H9 (cell line): ENCODE data around the gene CTIF. TPM values are rescaled to one million over a fixed set of nuclear protein-coding genes. Genes with fewer than 3 reads are reported as not detected.

ENCODE experiments used
- DNase-seq: peaks from one replicate; pipeline ENCODE4 v3.0.0-alpha.2; 2017
- H2AFZ ChIP-seq: one replicate; pipeline ENCODE4 v1.6.1; 2013; ENCODE audit warnings: mild to moderate bottlenecking, low read length, control low read depth, moderate library complexity
- H2AK5ac ChIP-seq: 2 replicates; pipeline ENCODE4 v1.6.1; 2013; ENCODE audit warnings: low read length, control low read depth, mixed read lengths; ENCODE audit not compliant: insufficient read length
- H2BK120ac ChIP-seq: one replicate; pipeline ENCODE4 v1.6.1; 2013; ENCODE audit warnings: low read depth, mild to moderate bottlenecking, low read length, control low read depth, inconsistent platforms; ENCODE audit not compliant: poor library complexity, severe bottlenecking
- H2BK12ac ChIP-seq: 2 replicates; pipeline ENCODE4 v1.6.1; 2013; ENCODE audit warnings: low read length, control low read depth, mixed read lengths, low read depth; ENCODE audit not compliant: insufficient read length
- H2BK15ac ChIP-seq: 2 replicates; pipeline ENCODE4 v1.6.1; 2013; ENCODE audit warnings: low read depth, low read length, control low read depth
- H2BK20ac ChIP-seq: one replicate; pipeline ENCODE4 v1.6.1; 2013; ENCODE audit warnings: low read depth, mild to moderate bottlenecking, low read length, control low read depth, inconsistent platforms; ENCODE audit not compliant: poor library complexity, severe bottlenecking
- H2BK5ac ChIP-seq: 2 replicates; pipeline ENCODE4 v1.6.1; 2013; ENCODE audit warnings: low read length, control low read depth, mixed read lengths; ENCODE audit not compliant: insufficient read length
- H3K14ac ChIP-seq: 2 replicates; pipeline ENCODE4 v1.6.1; 2013; ENCODE audit warnings: low read length, control low read depth; ENCODE audit not compliant: insufficient read depth
- H3K18ac ChIP-seq: 2 replicates; pipeline ENCODE4 v1.6.1; 2013; ENCODE audit warnings: low read depth, mild to moderate bottlenecking, mixed read lengths, low read length, control low read depth; ENCODE audit not compliant: insufficient read length
- H3K23ac ChIP-seq: 2 replicates; pipeline ENCODE4 v1.6.1; 2013; ENCODE audit warnings: low read length, control low read depth, mixed read lengths, low read depth; ENCODE audit not compliant: insufficient read length
- H3K23me2 ChIP-seq: 2 replicates; pipeline ENCODE4 v1.6.1; 2013; ENCODE audit warnings: low read depth, mild to moderate bottlenecking, mixed read lengths, low read length, control low read depth; ENCODE audit not compliant: insufficient read length, poor library complexity, severe bottlenecking
- H3K27ac ChIP-seq: 2 replicates; pipeline ENCODE4 v1.5.1; 2013; ENCODE audit warnings: low read length, control low read depth, mixed read lengths, low read depth; ENCODE audit not compliant: insufficient read length
- H3K27me3 ChIP-seq: 2 replicates; pipeline ENCODE4 v1.6.1; 2013; ENCODE audit warnings: low read length, control low read depth, inconsistent platforms; ENCODE audit not compliant: insufficient read depth
- H3K4ac ChIP-seq: 2 replicates; pipeline ENCODE4 v1.6.1; 2013; ENCODE audit warnings: low read depth, mild to moderate bottlenecking, control low read depth, inconsistent platforms, low read length, moderate library complexity
- H3K4me1 ChIP-seq: 2 replicates; pipeline ENCODE4 v1.6.1; 2013; ENCODE audit warnings: low read length, control low read depth, inconsistent platforms; ENCODE audit not compliant: insufficient read depth
- H3K4me2 ChIP-seq: 2 replicates; pipeline ENCODE4 v1.6.1; 2013; ENCODE audit warnings: low read length, control low read depth, mixed read lengths; ENCODE audit not compliant: insufficient read length, insufficient read depth
- H3K56ac ChIP-seq: 2 replicates; pipeline ENCODE4 v1.6.1; 2013; ENCODE audit warnings: low read depth, mild to moderate bottlenecking, mixed read lengths, low read length, control low read depth; ENCODE audit not compliant: insufficient read length
- H3K79me1 ChIP-seq: 2 replicates; pipeline ENCODE4 v1.6.1; 2013; ENCODE audit warnings: low read depth, mild to moderate bottlenecking, moderate library complexity, low read length, control low read depth, inconsistent platforms; ENCODE audit not compliant: insufficient read depth, poor library complexity, severe bottlenecking
- H3K79me2 ChIP-seq: 2 replicates; pipeline ENCODE4 v1.6.1; 2013; ENCODE audit warnings: low read length, control low read depth, inconsistent platforms; ENCODE audit not compliant: insufficient read depth
- H3K9ac ChIP-seq: 2 replicates; pipeline ENCODE4 v1.6.1; 2013; ENCODE audit warnings: low read length, control low read depth, mixed read lengths; ENCODE audit not compliant: insufficient read length; ENCODE audit errors: extremely low read depth
- H3K9me3 ChIP-seq: one replicate; pipeline ENCODE4 v1.6.1; 2013; ENCODE audit warnings: low read depth, low read length, inconsistent platforms; ENCODE audit not compliant: control insufficient read depth
- H3T11ph ChIP-seq: one replicate; pipeline ENCODE4 v1.6.1; 2013; ENCODE audit warnings: mild to moderate bottlenecking, low read length, control low read depth, inconsistent platforms
- H4K20me1 ChIP-seq: one replicate; pipeline ENCODE4 v1.6.1; 2013; ENCODE audit not compliant: control insufficient read depth, insufficient read length, insufficient read depth
- H4K5ac ChIP-seq: 2 replicates; pipeline ENCODE4 v1.6.1; 2013; ENCODE audit warnings: low read depth, mild to moderate bottlenecking, mixed read lengths, low read length, control low read depth; ENCODE audit not compliant: insufficient read length
- H4K8ac ChIP-seq: replicated peaks from 2 replicates; pipeline ENCODE4 v1.6.1; 2013; ENCODE audit warnings: low read length, control low read depth, mixed read lengths, low read depth; ENCODE audit not compliant: insufficient read length
- H4K91ac ChIP-seq: 2 replicates; pipeline ENCODE4 v1.6.1; 2013; ENCODE audit warnings: low read depth, mild to moderate bottlenecking, moderate library complexity, mixed read lengths, low read length, control low read depth; ENCODE audit not compliant: insufficient read length
- H3K27ac Mint-ChIP-seq, 3 experiments: 2 replicates in 2 of 3; 3 replicates in 1 of 3; pipeline ENCODE4 v1.8.0; 2020 to 2021; ENCODE audit warnings: mixed read lengths in 3 of 3, mild to moderate bottlenecking in 1 of 3, moderate library complexity in 1 of 3
- H3K27me3 Mint-ChIP-seq: 2 replicates; pipeline ENCODE4 v1.8.0; 2021; ENCODE audit warnings: low read depth, mild to moderate bottlenecking, moderate library complexity, mixed read lengths
- H3K36me3 Mint-ChIP-seq, 3 experiments: 2 replicates in 2 of 3; 3 replicates in 1 of 3; pipeline ENCODE4 v1.8.0; 2020 to 2021; ENCODE audit warnings: low read depth in 3 of 3, mixed read lengths in 3 of 3; ENCODE audit not compliant: insufficient read depth in 1 of 3
- H3K4me1 Mint-ChIP-seq, 2 experiments: 2 replicates each; pipeline ENCODE4 v1.8.0; 2020; ENCODE audit warnings: mixed read lengths in 2 of 2
- H3K4me3 Mint-ChIP-seq, 2 experiments: 2 replicates in 1 of 2; 3 replicates in 1 of 2; pipeline ENCODE4 v1.8.0; 2020 to 2021; ENCODE audit warnings: mild to moderate bottlenecking in 2 of 2, mixed read lengths in 2 of 2, moderate library complexity in 1 of 2
- H3K9me3 Mint-ChIP-seq, 2 experiments: 2 replicates in 1 of 2; 3 replicates in 1 of 2; pipeline ENCODE4 v1.8.0; 2020; ENCODE audit warnings: mild to moderate bottlenecking in 2 of 2, mixed read lengths in 2 of 2, moderate library complexity in 1 of 2
- WGBS: extraction: QIAGEN DNeasy Blood & Tissue Kit; methylation state at CpG from one replicate; pipeline ENCODE4 v1.1.7; 2013; ENCODE audit warnings: missing lambda C conversion rate, low lambda C conversion rate, mixed read lengths; ENCODE audit not compliant: insufficient read length; ENCODE audit errors: extremely low coverage; 5-methylcytosine and 5-hydroxymethylcytosine counted together
- total RNA-seq: library from RNA; stranded (reverse); gene quantifications from 2 replicates; pipeline ENCODE4 v1.2.1, GENCODE V29; 2021
- TF ChIP-seq, protein P1 (sequence below): fragments of 200-600 bp; sonication (generic); conservative IDR thresholded peaks from 3 replicates; pipeline ENCODE4 v1.8.0; 2021; ENCODE audit warnings: antibody characterized with exemption, mild to moderate bottlenecking

The CTIF gene
- total RNA-seq, 1 experiment from 2014 or later = 15.8 TPM

DNA sequence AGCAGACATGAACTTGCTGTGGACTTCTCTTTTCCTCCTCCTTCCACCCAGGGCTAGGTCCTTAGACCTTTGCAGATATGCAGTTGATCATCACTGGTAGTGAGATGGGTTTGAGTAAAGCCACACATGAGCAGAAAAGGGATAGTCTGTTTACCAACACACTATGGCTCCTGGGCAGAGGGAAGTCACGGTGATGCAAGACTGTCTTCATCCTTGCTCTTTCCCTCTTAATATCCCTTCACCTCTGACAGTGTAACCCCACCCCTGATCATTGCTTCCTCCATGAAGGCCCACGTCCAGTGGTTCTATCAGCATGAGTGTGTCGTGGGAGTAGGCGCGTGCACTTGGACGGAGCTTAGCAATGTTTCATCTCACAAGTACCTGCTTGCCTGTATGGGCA lies 223.2 kb downstream of the CTIF start:
- Histone ChIP-seq H3K23me2 (no peaks in the 10 kb centered on the region), H4K5ac (no peak overlapping the region), H2AK5ac (no peak overlapping the region), H3K79me1 (no peaks in the 10 kb centered on the region), H2AFZ (no peak overlapping the region), H3K4me1 (peaks cover 3% of the 10 kb centered on the region; the same call in 1 of the 2 replicates), H4K20me1 (no peaks in the 10 kb centered on the region), H4K91ac (no peak overlapping the region), H2BK20ac (no peak overlapping the region), H3K18ac (no peak overlapping the region), H3T11ph (no peak overlapping the region), H2BK120ac (no peak overlapping the region), H3K14ac (no peak overlapping the region), H4K8ac (no peak overlapping the region), H3K9ac (no peak overlapping the region), H3K79me2 (no peaks in the 10 kb centered on the region), H3K27ac (no peak overlapping the region), H3K9me3 (no peaks in the 10 kb centered on the region), H3K27me3 (no peaks in the 10 kb centered on the region), H3K56ac (no peak overlapping the region), H2BK5ac (no peak overlapping the region), H3K4me2 (no peak overlapping the region), H3K23ac (no peak overlapping the region), H2BK12ac (no peak overlapping the region), H3K4ac (no peak overlapping the region), H2BK15ac (no peak overlapping the region)
- H3K27me3 Mint-ChIP-seq = no peaks in the 10 kb centered on the region
- WGBS = no CpG with 5 or more reads among the region's 6 CpGs
- H3K9me3 Mint-ChIP-seq = no peaks in the 10 kb centered on the region
- TF ChIP-seq, protein P1, sequence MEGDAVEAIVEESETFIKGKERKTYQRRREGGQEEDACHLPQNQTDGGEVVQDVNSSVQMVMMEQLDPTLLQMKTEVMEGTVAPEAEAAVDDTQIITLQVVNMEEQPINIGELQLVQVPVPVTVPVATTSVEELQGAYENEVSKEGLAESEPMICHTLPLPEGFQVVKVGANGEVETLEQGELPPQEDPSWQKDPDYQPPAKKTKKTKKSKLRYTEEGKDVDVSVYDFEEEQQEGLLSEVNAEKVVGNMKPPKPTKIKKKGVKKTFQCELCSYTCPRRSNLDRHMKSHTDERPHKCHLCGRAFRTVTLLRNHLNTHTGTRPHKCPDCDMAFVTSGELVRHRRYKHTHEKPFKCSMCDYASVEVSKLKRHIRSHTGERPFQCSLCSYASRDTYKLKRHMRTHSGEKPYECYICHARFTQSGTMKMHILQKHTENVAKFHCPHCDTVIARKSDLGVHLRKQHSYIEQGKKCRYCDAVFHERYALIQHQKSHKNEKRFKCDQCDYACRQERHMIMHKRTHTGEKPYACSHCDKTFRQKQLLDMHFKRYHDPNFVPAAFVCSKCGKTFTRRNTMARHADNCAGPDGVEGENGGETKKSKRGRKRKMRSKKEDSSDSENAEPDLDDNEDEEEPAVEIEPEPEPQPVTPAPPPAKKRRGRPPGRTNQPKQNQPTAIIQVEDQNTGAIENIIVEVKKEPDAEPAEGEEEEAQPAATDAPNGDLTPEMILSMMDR = no peak
- peak overlapping the region in 1 of 3 experiments; percentile 4; a peak in 1 of 7 replicates for H3K27ac Mint-ChIP-seq
- H3K36me3 Mint-ChIP-seq = peaks cover 9 to 13% (median 12%) of the 10 kb centered on the region in 3 experiments; a peak in 6 of 7 replicates
- no peak overlapping the region for H3K4me3 Mint-ChIP-seq
- H3K4me1 Mint-ChIP-seq = peaks cover 16 to 24% of the 10 kb centered on the region in 2 experiments
- no peak for DNase-seq
